Natural killer cell treated with Interleukin-12 subunit alpha and Interleukin-12 subunit beta and Interleukin-15 and Interleukin-18, amount 100 ng/mL, for 72 hours (primary cell): ENCODE measurements around the gene CCDC32. TPM values are rescaled to one million over a fixed set of nuclear protein-coding genes. Genes with fewer than 3 reads are reported as not detected.

Experiments
- ATAC-seq, 2 donors: fragments of 150-1000 bp; cut with Tn5 transposase in 1 of 2; sonication (Bioruptor Pico), chemical (Tn5 transposase) in 1 of 2; 2 replicates each; pipeline ENCODE4 v1.10.0; 2021
- DNase-seq: peaks from one replicate; pipeline ENCODE4 v3.0.0; 2022; ENCODE audit warnings: low spot score
- H3K27ac Mint-ChIP-seq, 2 donors: 1 replicate in 1 of 2; 2 replicates in 1 of 2; pipeline ENCODE4 v1.8.0; 2022; ENCODE audit warnings: mixed read lengths in 2 of 2, mild to moderate bottlenecking in 1 of 2, moderate library complexity in 1 of 2
- H3K27me3 Mint-ChIP-seq, 2 donors: 1 replicate in 1 of 2; 2 replicates in 1 of 2; pipeline ENCODE4 v1.8.0; 2022; ENCODE audit warnings: mixed read lengths in 2 of 2
- H3K36me3 Mint-ChIP-seq: one replicate; pipeline ENCODE4 v1.8.0; 2022; ENCODE audit warnings: mixed read lengths
- H3K4me1 Mint-ChIP-seq, 2 donors: 1 replicate in 1 of 2; 2 replicates in 1 of 2; pipeline ENCODE4 v1.8.0; 2022; ENCODE audit warnings: low read depth in 2 of 2, mixed read lengths in 2 of 2, mild to moderate bottlenecking in 1 of 2
- H3K4me3 Mint-ChIP-seq: one replicate; pipeline ENCODE4 v1.8.0; 2022; ENCODE audit warnings: mixed read lengths
- H3K9me3 Mint-ChIP-seq: 2 replicates; pipeline ENCODE4 v1.8.0; 2022; ENCODE audit warnings: mixed read lengths
- total RNA-seq, 2 donors: library from RNA; stranded (reverse); gene quantifications; one replicate each; pipeline ENCODE4 v1.2.3, GENCODE V29; 2022

CCDC32 gene
- total RNA-seq, 2 donors from 2014 or later, result 49.0 to 52.5 TPM

DNA sequence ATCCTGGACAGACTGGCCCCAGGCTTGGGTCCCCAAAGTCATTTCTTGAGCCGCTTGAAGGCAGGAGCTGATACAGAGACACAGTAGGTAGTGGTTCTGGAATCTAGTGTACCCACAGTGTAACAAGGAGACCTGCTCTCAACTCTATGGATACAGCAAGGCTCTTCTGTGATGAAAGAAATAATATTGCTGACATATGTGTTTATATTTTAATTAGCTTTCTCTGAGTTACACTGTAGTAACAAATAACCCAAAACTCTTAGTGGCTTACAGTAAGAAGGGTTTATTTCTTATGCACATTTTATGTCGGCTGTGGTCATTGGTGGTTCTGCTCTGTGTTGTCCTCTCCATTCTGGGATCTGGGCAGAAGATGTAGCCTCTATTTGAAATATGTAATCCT lies 48.5 kb downstream of the CCDC32 start:
- peaks cover 6 to 15% of the 10 kb centered on the region in 2 donors for H3K4me1 Mint-ChIP-seq
- H3K36me3 Mint-ChIP-seq, result no peaks in the 10 kb centered on the region
- H3K4me3 Mint-ChIP-seq, result no peak overlapping the region
- DNase-seq (no peak), ATAC-seq (no peak)
- H3K9me3 Mint-ChIP-seq, result no peaks in the 10 kb centered on the region
- H3K27me3 Mint-ChIP-seq, result peaks cover 14 to 16% of the 10 kb centered on the region in 2 donors
- H3K27ac Mint-ChIP-seq, result no peak overlapping the region

- Mint-ChIP-seq H3K27me3 (peaks cover 24 to 29% of the 10 kb centered on the region in 2 donors), H3K4me1 (peaks cover 14 to 19% of the 10 kb centered on the region in 2 donors)
Observed at GRCh38 chr15:40513609-40514008, 51.2 kb downstream of the CCDC32 start.

GRCh38 chr15:40512440-40512839 lies 52.4 kb downstream of the CCDC32 start:
- H3K27ac Mint-ChIP-seq, result no peak overlapping the region
- DNase-seq, result no peak
- H3K27me3 Mint-ChIP-seq, result peaks cover 31 to 34% of the 10 kb centered on the region in 2 donors
- H3K4me3 Mint-ChIP-seq, result peak overlapping the region; percentile 69
- no peaks in the 10 kb centered on the region for H3K36me3 Mint-ChIP-seq
- H3K4me1 Mint-ChIP-seq, result peaks cover 18 to 19% of the 10 kb centered on the region in 2 donors
- no peaks in the 10 kb centered on the region for H3K9me3 Mint-ChIP-seq
- no peak for ATAC-seq

More at GRCh38 chr15:40513609-40514008, 51.2 kb downstream of the CCDC32 start:
- H3K4me3 Mint-ChIP-seq, result no peak overlapping the region
- ATAC-seq, result no peak
- H3K9me3 Mint-ChIP-seq, result no peaks in the 10 kb centered on the region
- DNase-seq, result no peak
- H3K36me3 Mint-ChIP-seq, result no peaks in the 10 kb centered on the region
- no peak overlapping the region for H3K27ac Mint-ChIP-seq

- ATAC-seq (peak; percentile 73 to 75), DNase-seq (no peak)
- no peaks in the 10 kb centered on the region for H3K9me3 Mint-ChIP-seq
- peaks cover 35 to 43% of the 10 kb centered on the region in 2 donors for H3K27me3 Mint-ChIP-seq
- H3K4me3 Mint-ChIP-seq, result peak overlapping the region; percentile 69
- no peak overlapping the region for H3K27ac Mint-ChIP-seq
- peaks cover 23% of the 10 kb centered on the region in 2 donors for H3K4me1 Mint-ChIP-seq
- no peaks in the 10 kb centered on the region for H3K36me3 Mint-ChIP-seq
Observed at GRCh38 chr15:40511472-40512133, 53.2 kb downstream of the CCDC32 start.

- DNase-seq, result no peak
- peak; percentile 51 to 59 for ATAC-seq
- Mint-ChIP-seq H3K27me3 (peaks cover 39 to 45% of the 10 kb centered on the region in 2 donors), H3K27ac (no peak overlapping the region), H3K4me3 (peak overlapping the region; percentile 69), H3K4me1 (peaks cover 23 to 24% of the 10 kb centered on the region in 2 donors), H3K9me3 (no peaks in the 10 kb centered on the region), H3K36me3 (no peaks in the 10 kb centered on the region)
Observed at GRCh38 chr15:40511093-40511471, 53.8 kb downstream of the CCDC32 start.

- Mint-ChIP-seq H3K9me3 (no peaks in the 10 kb centered on the region), H3K27me3 (peaks cover 41 to 45% of the 10 kb centered on the region in 2 donors), H3K4me3 (peak overlapping the region; percentile 34), H3K27ac (no peak overlapping the region), H3K36me3 (no peaks in the 10 kb centered on the region), H3K4me1 (peaks cover 23 to 24% of the 10 kb centered on the region in 2 donors)
- ATAC-seq, result no peak
- no peak for DNase-seq
Observed at GRCh38 chr15:40510201-40510600, 54.6 kb downstream of the CCDC32 start.

DNA sequence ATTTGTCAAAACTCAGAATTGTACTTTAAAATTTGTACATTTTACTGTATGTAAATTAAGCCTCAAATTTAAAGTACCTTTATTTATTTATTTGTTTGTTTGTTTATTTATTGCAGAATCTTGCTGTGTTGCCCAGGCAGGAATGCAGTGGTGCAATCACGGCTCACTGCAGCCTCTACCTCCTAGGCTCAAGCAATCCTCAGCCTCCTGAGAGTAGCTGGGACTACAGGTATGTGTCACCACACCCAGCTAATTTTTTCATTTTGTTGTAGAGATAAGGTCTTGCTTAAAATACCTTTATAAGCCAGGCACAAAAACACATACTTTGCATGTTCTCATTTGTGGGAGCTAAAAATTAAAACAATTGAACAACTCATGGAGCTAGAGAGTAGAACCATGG lies 56.6 kb downstream of the CCDC32 start:
- DNase-seq (no peak), ATAC-seq (no peak)
- Mint-ChIP-seq H3K27ac (no peak overlapping the region), H3K36me3 (no peaks in the 10 kb centered on the region), H3K27me3 (peaks cover 39 to 45% of the 10 kb centered on the region in 2 donors), H3K9me3 (no peaks in the 10 kb centered on the region), H3K4me1 (peaks cover 23 to 24% of the 10 kb centered on the region in 2 donors), H3K4me3 (no peak overlapping the region)

- Mint-ChIP-seq H3K36me3 (no peaks in the 10 kb centered on the region), H3K27me3 (peaks cover 29 to 34% of the 10 kb centered on the region in 2 donors), H3K9me3 (no peaks in the 10 kb centered on the region), H3K4me3 (peak overlapping the region; percentile 30), H3K27ac (no peak overlapping the region), H3K4me1 (peaks cover 18 to 19% of the 10 kb centered on the region in 2 donors)
- DNase-seq (peak; percentile 76), ATAC-seq (peak; percentile 80 to 86)
Observed at GRCh38 chr15:40506964-40507571, 57.8 kb downstream of the CCDC32 start.

Other genes with a start within 250 kb of the CCDC32 start
- gene INAFM2, start 241.3 kb downstream of the CCDC32 start, total RNA-seq, result 10 to 100 TPM; 16.7 to 17.5 TPM
- under 1 TPM; 0.29 to 0.47 TPM for gene CCDC9B, start 224.1 kb downstream of the CCDC32 start, total RNA-seq
- gene PHGR1, start 214.0 kb downstream of the CCDC32 start, total RNA-seq, result not detected
- gene DISP2, start 206.8 kb downstream of the CCDC32 start, total RNA-seq, result under 1 TPM; 0.25 to 1.00 TPM
- 10 to 100 TPM; 32.4 to 75.1 TPM for gene KNSTRN, start 182.3 kb downstream of the CCDC32 start, total RNA-seq
- 100 to 1,000 TPM in 1 of 2 donors, 10 to 100 TPM in 1; 63.3 to 111 TPM for gene IVD, start 159.2 kb downstream of the CCDC32 start, total RNA-seq
- 10 to 100 TPM; 27.9 to 29.2 TPM for gene BAHD1, start 124.1 kb downstream of the CCDC32 start, total RNA-seq
- gene CHST14, start 94.1 kb downstream of the CCDC32 start, total RNA-seq, result 10 to 100 TPM in 1 of 2 donors, 1 to 10 TPM in 1; 9.1 to 14.7 TPM
- gene RPUSD2, start 4.3 kb upstream of the CCDC32 start, total RNA-seq, result 10 to 100 TPM; 14.3 to 19.0 TPM
- gene KNL1, start 29.2 kb upstream of the CCDC32 start, total RNA-seq, result 10 to 100 TPM; 20.1 to 48.6 TPM
- 10 to 100 TPM; 36.2 to 59.6 TPM for gene RAD51, start 130.1 kb upstream of the CCDC32 start, total RNA-seq
- gene RMDN3, start 190.2 kb upstream of the CCDC32 start, total RNA-seq, result 10 to 100 TPM; 35.9 to 72.6 TPM
- 10 to 100 TPM in 1 of 2 donors, 1 to 10 TPM in 1; 9.1 to 14.4 TPM for gene GCHFR, start 199.0 kb upstream of the CCDC32 start, total RNA-seq
- under 1 TPM; 0.12 to 0.22 TPM for gene C15orf62, start 204.9 kb upstream of the CCDC32 start, total RNA-seq
- gene ZFYVE19, start 242.0 kb upstream of the CCDC32 start, total RNA-seq, result 10 to 100 TPM; 17.2 to 39.1 TPM
- 10 to 100 TPM; 40.4 to 62.6 TPM for gene DNAJC17, start 242.4 kb upstream of the CCDC32 start, total RNA-seq